Brain pericyte (primary cell): Measurements from ENCODE around the gene SLC15A4.

Experiments used
- DNase-seq: peaks from one replicate; pipeline ENCODE4 v3.0.0-alpha.2; 2012; ENCODE audit warnings: low read depth, low spot score

SLC15A4 gene

DNA sequence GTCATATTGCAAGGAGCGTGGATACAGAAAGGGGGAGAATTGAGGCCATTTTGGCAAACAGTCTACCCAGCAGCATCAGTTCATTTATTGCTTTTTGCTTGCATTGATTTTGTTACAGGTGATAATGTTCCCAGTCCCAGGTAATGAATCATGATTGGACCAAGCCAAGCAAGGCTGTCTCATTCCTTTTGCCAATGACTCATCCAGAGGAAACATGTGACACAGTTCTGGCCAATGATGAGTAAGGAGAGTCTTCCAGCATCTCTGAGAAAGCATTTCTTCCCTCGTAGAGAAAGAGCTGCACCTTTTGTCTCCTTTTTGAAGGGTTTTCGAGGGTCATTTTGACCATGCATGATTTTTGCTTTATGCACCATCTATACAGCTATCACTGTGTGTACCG is 68.2 kb downstream of the SLC15A4 start:
- DNase-seq: no peak

DNA sequence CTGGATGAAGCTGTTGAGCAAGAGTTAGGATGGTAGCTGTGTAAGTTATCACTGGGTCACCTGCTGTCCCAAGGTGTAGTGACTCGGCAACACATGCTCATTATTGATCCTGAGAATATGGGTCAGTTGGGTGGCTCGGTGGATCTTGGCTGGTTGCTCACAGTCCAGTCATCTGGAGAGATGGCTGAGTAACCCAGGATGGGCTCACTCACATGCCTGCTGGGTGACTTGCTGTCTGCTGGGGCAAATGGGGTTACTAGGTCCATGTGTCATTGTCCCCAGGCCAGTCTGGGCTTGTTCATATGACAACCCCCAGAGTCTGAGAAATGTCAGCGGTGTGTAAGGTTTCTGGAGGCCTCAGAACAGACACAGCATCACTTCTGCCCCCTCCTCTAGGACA is 69.5 kb downstream of the SLC15A4 start:
- no peak for DNase-seq

DNA sequence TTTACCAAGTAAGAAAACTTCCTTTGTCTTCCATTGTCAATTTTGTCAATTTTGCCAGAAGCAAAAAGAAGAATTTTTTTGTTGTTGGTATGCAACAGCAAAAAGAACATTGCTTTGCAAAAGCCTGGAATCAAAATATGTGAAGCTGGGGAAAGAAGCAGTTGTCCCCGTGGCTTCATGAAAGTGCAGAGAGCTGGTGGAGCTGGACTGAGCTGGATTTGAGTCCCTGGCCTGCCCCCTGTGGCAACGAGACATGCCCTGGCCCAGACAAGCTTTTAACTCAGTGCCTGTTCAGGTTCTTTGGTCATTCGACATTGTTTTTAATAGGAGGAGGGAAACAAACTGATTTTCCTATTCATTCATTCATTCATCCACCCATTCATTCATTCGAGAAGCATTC is 70.3 kb downstream of the SLC15A4 start:
- no peak for DNase-seq

DNA sequence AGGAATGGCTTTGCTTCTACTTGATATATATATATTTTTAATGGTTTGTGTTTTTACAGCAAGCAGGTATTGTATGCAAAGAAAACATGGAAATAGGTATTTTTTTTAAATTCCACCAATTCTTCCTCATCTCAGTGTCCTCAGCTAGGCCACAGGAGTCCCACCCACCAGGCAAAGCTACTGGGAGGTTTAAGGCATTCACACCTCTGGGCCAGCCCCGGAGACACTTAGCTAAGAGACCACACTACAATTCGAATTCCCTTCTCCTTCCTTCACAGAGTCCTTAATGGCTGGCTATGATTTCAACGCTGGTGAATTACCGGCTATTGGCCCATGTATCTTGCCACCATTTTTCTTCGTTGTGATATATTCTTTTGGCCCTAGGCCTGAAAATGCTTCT is 71.4 kb downstream of the SLC15A4 start:
- no peak for DNase-seq

DNA sequence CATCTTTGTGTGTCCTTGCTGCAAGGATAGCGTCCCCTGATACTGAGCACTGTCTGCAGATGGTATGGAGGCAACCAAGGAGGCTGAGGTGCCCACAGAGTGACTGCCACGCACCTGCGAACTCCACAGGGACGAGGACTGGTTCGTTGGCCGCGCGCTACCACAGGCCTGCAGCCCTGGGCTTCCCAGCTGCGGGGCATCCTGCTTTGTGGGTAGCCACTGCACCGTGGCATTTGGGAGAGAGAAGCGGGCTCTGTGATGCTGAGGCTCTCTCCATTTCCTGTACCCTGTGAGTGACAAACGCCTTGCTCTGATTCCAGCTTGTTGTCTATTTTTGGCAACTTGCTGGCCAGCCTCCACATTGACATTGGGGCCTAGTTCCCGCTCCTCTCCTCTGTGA is 76.3 kb downstream of the SLC15A4 start:
- DNase-seq: no peak

DNA sequence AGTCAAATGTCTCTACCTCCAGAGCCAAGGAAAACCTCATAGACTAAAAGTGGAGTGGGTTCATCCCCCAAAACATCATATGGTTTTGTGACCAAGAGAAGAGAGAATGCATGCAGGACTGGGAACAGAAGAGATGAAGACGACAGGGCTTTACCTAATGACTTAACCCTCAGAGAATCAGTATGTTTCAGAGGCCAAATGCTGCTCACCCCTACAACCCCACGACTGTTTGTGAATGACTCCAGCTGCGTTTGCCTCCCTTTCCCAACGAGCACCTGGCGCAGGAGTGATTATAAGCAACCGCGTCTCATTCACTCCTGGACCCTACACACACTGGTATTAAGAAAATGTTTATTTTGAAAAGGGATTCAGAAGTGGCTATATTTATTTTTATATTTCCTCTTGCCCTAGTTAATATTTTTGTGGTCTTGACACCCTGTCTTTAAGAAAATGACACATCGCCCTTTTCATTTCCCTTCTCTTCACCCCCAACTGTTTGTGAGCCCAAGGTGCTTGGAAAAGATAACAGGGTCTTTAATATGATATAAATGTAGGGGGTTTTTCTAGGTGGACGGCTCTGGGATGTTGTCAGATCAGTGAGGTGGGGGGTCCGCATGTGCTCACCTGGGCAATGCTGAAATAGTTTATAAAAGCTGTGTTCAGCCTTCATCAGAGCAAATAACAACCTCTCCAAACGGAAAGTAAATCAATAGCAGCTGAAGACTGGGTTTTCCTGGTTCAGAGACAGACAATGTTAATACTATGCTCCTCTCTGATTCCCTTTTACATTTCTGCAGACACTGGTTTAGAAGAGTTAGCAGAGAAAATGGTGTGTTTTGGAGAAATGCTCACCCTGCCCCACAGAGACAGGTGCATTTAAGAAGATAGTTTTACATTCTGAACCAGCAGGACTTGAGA is 77.7 kb downstream of the SLC15A4 start:
- no peak for DNase-seq

DNA sequence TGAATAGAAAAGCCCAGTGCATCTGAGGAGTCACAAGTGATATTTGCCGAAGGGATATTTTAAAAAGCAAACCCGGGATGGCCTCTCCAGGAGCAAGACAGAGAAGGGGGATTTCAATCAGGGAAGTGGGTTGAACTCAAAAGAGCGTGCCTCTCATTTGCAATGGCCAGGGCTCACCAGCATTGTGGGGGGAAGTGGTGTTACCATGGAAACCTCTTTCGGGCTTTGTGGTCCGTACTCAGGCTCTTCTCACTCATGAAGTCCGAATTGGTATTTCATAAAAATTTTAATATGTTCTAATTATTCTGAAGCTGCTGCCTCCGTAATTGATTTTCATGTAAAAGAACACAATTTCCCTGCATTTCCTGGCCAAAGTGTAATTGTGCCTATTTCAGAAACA is 79.8 kb downstream of the SLC15A4 start:
- no peak for DNase-seq
